COR-L47 (cell line): ENCODE data around the gene SEPSECS.
"Not testable (repeated sequence)": the region's sequence is repeated elsewhere in the genome, so short reads cannot be mapped to it uniquely, and the experiment has no call there.

Experiments
- DNase-seq: peaks from one replicate; lab custom pipeline; 2025; lab: John Stamatoyannopoulos, UW

SEPSECS gene

DNA sequence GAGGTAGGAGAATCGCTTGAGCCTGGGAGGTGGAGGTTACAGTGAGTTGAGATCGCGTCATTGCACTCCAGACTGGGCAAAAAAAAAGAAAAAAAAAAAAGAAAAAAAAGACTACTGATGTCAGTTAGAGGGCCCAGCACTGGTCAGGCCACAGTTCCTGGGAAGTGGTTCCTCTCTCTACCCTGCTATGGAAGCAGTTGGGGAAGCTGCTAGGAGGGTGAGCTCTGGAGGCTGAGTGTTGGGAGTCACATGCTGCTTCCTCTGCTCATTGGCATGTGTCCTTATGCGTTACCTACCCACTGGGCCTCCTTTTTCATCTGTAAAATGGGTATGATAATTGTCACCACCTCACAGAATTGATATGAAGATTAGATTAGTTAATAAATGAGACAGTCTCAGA lies 50.7 kb downstream of the SEPSECS start:
- no peak for DNase-seq

DNA sequence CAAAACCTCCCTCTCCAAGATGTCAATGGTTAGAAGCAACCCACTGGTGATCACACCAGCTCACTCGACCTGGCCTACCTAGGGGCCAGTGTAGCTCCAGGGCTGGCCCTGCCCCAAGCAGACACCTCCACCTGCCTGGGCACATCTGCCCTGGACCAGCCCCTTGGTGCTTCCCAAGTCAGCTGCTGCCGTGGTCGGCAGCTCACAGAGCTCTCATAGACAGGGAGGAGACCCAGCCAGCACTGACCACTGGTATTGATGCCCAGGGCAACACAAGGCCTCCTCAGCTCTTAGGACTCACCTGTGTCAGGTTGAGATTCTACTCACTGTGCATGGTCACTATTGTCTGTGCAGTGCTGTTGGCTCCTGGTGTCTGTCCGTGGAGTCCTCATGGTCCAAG lies 51.7 kb downstream of the SEPSECS start:
- no peak for DNase-seq

DNA sequence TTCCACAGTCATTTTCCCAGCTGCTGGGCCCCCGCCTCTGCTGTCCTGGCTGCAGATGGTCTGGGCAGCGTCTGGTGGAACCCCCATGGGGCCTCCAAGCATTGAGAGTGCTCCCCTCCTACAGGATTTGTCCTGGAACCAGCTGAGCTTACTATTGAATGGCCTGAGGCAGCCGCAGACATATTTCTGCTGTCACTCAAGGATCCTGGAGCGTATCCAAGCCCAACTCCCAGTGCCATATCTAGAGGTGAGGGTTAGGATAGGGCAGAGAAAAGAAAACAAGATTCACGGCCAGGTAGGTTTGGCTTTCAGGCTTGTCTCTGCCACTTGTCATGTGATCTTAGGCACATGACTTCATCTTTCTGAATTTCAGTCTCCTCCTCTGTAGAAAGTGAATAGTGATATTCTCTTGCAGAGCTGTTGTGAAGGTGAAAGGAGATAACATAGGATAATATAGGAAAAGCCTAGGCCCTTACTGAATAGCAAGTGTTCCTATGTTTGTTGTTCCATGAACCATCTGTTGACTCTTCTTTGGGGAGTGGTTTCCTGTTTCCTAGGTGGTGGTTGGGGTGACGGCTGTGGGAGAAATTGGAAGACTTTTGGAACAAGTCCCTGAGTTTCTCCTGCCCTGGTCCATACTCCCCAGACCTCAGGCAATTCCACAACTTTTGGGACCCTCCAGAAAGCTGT lies 52.3 kb downstream of the SEPSECS start:
- peak; percentile 41 for DNase-seq

DNA sequence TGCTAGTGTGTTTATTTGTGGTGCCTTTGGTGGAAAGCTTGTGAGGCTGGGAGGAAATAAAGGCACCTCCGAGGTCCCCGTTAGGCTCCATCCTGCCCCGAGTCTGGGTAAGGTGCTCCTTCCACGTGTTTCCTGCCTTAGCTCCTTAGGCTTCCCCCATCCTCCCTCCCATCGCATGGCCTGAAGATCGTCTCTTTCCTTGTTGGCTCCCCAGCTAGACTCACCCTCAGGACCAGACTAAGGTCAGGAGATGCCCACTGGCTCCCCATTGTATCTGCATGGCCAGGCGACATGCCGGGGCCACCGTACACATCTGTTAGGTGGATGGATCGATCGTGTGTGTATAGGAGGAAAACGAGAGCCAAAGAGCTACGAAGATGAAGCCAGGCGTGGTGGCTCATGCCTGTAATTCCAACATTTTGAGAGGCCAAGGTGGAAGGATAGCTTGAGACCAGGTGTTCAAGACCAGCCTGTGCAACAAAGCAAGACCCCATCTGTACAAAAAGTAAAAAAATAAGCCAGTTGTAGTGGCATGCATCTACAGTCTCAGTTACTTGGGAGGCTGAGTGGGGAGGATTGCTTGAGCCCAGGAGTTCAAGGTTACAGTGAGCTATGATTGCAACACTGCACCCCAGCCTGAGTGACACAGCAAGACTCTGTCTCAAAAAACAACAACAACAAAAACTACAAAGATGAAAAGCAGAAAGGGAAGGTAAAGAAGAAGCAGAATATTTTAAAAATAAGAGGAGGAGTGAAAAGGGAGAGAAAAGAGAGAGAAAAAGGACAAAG lies 53.7 kb downstream of the SEPSECS start:
- no peak for DNase-seq

DNA sequence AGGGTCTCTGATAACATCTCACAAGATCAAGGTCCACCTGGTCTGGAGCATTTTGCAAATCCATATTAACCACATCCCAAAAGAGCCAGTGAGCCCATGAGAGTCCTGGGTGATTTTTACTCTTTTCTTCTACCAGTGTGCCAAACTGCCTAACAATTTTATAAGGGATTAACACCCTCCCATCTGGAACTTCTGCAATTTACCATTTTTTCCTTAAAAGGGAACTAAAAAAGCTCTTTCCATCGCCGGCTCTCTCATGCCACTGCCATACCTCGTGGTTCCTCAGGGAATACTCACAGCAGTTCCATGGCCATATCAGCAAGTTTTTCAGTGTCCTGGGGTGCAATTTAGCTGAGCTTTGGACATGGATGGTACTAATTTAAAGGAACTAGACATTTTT lies 55.7 kb downstream of the SEPSECS start:
- no peak for DNase-seq

DNA sequence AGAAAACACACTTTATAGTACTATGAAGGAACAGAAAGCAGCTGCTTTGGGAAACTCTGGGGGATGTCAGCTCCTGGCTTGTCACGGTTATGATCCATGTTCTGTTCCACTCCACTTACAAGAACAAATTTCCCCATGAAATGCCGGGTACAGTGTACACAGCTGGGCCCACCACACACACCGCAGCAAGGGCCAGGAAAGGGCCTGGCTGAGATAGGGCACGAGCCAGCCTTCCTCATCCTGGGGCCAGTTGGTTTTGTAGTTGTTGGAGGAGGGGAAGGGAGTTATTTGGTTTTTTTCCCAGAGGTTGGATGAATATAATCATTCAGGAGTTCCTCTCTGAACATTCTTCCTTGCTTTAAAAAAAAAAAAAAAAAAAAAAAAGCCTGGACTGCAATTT lies 56.8 kb downstream of the SEPSECS start:
- DNase-seq = no peak

DNA sequence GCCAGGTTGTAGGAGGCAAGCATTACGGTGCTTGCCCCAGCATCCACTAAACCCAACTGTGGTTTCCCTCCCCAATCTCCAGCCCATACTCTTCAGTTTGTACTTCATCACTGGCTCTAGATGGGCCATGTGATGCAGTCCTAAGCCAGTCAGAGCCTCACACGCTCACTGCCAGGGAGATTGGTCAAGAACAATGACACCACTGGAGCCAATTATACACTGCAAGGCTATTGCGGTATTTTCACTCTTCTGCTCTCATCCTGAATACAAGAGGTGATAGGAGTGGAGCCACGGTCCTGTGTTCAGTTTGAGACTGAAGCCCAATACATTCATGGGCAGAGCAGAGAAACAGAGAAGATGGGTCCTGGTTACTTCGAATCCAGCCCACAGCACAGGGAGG lies 58.4 kb downstream of the SEPSECS start:
- no peak for DNase-seq

DNA sequence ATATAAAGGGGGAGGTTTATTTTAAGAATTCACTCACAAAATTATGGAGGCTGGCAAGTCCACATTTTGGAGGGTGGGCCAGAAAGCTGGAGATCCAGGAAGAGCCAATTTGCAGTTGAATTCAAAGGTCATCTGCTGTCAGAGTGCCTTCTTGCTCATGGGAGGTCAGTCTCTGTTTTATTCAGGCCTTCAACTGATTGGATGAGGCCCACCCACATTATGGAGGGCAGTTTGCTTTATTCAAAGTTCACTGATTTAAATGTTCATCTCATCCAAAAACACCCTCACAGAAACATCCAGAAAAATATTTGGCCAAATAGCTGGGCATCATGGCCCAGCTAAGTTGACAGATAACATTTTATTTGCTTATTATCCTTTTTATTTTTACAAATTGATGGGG lies 59.5 kb downstream of the SEPSECS start:
- DNase-seq = no peak

DNA sequence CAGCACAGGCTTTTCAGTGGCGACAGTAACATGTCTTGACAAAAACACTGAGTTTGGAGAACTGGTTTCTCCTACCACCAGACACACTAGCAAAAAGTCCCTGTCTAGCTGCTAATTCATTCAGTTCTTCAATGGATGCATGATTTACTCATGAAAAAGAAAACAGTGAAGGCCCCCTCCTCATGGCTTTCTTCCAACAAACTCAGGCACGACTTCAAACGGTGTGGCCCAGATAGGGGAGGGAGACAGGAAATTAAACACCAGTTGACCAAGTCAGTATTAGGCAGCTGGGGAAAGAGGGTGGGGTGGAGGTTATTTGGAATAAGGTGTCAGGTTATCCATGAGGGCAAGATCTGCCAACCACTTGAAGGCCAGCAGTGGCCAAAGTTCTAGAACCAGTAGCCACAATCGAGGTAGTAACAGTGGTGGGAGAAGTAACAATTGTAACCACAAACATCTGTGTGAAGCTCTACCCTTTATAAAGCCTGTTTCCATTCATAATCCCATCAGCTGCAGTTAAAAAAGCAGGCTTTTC lies 60.2 kb downstream of the SEPSECS start:
- DNase-seq = no peak

DNA sequence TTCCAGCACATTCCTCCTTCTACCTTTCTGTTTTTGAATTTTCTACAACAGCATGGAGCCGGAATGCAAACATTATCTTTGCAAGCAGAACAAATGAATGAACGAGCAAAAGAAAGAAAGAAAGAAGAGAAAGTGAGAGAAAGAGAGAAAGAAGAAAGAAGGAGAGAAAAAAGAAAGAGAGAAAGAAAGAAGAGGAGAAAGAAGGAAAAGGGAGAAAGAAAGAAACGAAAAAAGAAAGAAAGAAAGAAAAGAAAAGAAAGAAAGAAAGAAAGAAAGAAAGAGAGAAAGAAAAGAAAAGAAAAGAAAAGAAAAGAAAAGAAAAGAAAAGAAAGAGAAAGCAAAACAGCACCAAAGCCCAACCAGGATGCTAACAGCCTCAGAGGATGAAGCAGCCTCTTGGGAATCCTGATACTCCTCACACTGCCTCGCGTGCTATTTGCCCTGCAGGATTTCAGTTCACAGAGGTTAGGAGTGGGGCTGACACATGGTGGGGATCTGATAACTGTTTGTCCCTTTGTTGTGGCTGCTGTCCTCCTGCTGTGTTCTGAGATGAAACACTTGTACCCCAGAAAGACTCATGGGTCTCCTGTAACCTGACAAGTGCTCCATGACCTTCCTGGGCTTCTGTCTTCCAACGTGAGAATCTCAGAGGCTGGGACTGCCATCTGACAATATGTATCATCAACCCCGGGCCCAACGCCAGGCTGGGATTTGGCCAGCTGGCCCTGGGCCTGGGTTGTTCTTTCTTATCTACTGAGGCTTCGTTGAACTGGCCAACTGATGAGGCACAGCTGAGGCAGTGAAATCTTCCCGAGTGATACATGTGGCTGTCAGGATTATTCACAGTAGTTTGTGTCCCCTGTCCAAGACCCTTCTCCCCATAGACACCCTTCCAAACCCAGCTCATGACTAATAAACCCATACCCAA lies 61.0 kb downstream of the SEPSECS start:
- peak; percentile 44 for DNase-seq

DNA sequence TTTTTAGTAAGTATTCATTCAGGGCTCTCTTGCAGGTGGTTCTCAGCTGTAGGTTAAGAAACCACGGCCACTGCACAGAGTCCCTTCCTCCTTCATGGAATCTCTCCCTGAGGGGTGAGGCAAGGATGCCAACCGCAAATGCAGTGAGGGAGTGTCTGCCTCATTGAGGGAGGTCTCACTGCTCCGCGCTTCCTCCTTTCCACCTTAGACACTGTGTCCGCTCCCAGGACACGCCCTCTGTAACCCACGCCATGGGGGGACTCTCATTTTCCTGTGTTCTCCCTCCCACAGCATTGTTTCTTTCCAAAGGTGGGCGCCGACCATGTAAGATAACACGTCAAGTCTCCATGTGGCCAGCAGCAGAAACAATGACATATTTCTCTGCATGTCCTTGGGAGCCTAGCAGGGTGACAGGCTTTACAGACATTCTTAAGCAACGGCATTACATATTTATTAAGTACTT lies 63.2 kb downstream of the SEPSECS start:
- no peak for DNase-seq

DNA sequence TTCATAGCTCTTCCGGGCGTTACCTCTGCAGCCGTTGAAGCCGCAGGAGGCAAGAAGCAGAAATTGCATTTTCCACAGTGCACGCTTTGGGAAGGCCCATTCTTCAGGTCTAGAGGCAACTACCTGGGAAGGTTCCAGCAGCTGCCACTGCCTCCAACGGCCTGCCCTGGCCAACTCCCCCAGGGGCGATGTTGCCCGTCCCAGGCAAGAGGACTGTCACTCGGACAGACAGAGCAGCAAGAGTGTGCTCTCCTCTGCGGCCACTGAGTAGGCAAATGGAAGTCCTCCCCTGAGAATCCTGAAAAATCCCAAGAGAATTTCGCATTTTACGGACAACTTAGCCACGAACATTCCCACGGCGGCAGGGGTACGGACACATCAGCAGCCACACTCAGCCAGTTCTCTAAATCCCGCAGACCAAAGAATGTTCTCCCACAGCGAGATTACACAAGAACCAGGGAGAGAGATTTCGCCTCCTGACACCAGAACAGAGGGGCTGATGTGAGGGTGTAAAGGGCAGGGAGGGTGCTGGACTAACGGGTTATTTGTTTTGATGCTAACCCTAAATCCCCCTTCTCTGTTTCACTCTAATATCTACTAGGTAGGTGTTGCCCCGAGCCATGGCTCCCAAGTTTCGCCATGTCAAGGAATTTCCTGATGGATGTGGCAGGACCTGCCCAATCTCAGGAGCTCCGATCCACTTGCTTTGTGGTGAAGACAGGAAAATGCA lies 63.8 kb downstream of the SEPSECS start:
- DNase-seq = no peak

DNA sequence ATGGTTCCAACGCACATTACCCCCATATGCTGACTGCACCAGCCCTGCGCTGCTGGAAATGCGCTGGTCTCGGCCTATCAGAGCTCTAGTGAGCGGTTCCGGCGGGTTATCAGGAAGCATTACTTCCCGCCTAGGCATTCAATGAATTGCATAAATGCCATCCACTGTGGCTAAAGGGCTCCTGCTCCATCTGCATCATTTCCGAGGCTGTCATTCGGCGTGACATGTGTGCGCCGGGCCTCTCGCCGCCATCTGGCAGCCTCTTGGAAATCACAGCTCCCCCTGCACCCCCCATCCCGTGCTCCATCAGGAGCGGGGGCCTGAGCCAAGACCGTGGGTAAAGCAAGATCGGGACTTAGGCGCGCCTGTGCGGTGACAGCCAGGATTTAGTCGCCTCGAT lies 64.4 kb downstream of the SEPSECS start:
- DNase-seq = no peak

DNA sequence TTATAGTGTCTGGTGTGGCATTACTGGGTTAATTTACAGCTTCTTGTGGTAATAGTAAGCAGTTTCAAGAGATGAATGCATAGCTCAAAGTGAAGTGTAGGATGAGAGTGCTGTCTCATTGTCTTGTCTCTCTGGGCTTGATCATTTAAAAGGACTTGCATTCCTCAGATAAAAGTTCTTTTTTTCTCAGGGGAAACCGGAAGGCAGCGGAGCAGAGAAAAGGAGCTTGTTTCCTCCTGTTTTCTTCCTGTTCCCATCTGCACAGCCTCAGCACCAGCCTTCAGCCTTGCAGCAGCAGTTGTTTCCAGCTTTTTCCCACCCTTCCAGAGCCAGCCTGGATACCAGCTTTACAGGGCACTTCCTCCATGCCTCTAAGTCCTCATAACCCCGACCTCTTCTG lies 68.1 kb downstream of the SEPSECS start:
- DNase-seq = no peak

DNA sequence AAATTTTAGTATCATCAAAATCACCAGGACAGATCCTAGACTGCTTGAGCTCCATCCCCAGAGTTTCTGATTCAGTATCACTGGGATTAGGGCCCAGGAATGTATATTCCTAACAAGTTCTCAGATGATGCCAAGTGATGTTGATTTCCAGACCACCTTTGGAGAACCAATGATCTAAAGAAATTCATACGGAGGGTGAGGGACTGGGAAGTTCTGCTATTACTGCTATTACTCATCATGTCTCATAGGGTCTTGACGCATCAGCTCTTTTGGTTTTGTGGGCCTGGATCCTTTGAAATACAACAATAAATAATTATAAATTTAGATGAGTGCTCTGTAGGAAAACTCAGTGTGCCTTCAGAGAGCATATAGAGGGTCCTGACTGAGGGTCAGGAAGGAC lies 69.7 kb downstream of the SEPSECS start:
- no peak for DNase-seq

DNA sequence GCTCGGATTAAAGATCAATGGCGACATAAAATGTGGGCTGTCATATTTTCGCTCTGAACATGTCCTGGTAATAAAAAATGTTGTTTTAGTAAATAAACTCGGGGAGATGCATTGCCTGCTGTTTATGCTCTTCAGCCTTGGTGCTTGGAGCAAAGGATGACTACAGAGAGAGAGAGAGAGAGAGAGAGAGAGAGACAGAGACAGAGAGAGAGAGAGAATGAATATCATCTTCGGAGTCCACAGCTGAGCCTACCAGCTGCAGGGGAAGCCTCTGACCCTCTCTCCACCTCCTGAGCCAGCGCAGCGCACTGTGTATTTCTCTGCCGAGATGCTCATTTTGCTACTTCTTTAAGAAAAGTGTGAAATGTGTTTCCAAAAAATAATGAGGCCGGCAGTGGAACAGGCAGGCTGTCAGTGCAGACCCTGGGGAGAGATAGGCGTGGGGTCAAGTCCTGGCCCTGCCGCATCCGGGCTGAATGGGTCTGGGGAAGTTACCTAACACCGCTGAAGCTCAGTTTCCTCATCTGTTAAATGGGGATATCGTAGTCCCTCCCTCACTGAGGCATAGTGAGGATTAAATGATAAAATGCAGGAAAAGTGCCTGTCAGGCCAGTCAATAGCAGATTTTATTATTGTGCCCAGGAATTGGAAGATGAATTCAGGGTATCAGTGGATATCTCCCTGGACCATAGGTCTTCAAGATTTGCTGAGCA lies 71.0 kb downstream of the SEPSECS start:
- DNase-seq = no peak

DNA sequence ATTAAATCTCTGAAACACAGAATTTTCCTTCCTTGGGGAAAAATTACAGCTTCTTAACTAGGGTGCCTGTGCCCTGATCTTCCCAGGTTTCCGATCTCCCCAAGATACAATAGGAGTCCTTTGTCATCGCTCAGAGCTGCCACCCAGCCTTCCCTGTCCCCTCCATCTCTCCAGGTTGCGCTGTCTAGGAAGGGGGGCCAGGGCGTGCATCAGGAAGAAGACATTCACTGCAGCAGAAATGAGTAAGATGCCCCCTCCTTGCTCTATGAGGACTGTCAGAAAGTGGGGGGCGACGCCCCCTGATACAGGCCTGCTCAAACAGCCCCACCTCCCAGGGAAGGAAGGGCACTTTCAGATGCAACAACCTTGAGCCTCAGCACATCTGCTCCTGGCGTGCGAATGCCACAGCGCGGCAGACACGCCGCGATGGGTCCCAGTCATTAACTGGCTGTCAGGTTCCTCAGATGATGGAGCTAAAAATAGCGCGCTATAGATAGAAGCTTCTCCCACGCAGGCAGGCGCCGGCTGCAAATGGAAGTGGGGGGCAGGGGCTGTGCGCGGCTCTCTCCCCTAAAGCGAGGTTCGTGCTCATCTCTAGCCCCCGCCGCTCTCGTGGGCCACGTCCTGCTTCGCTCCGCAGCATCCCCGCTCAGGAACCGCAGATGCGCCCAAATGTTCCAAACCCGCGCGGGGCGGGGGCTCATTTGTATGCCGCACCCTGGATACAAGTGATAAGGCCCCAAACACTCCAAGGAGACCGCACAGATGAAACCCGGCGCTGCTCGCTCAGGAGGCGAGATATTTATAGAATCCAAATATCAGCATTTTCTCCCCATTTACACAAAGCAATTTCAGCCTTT lies 71.9 kb downstream of the SEPSECS start:
- DNase-seq = no peak

DNA sequence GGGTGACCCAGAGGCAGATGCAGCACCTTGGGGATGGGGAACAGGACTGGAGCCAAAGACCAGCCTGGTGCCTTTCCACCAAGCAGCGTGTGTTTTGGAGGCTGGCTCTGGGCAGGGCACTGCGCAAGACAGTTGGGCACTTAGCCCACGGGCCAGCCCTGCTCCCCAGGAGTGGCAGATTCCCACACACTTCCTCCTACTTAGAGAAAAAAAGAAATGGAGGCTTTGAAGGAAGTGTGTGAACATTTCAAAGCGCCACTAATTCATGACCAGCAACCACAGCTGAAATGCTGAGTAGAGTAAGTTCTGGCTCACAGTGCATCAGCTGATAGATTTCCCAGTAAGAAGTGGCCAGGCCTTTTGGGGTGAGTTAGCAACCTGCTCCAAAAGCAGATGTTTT lies 74.6 kb downstream of the SEPSECS start:
- no peak for DNase-seq

DNA sequence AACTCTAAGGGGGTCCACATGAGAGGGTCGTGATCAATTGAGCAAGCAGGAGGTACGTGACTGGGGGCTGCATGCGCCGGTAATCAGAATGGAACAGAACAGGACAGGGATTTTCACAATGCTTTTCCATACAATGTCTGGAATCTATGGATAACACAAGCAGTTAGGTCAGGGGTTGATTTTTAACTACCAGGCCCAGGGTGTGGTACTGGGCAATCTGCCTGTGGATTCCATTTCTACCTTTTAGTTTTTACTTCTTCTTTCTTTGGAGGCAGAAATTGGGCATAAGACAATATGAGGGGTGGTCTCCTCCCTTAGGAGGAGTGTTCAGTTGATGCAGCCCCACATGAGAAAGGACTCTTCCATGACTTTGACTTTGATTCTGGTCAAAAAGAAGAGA lies 76.8 kb downstream of the SEPSECS start:
- DNase-seq = not testable (repeated sequence)
